Ascending aorta (tissue), 2 donors: ENCODE results near the gene C11orf42. TPM values are rescaled to one million over a fixed set of nuclear protein-coding genes. Genes with fewer than 3 reads are reported as not detected.

Experiments
- DNase-seq, 2 donors: peaks; one replicate each; pipeline ENCODE4 v3.0.0-alpha.2; 2019; ENCODE audit warnings: low spot score in 2 of 2
- H3K27ac ChIP-seq, 2 donors: fragments of 200-600 bp; sonication (generic); one replicate each; pipeline ENCODE4 v1.5.1; 2016 to 2017; ENCODE audit warnings: mild to moderate bottlenecking in 1 of 2
- H3K27me3 ChIP-seq: fragments of 200-600 bp; sonication (generic); one replicate; pipeline ENCODE4 v1.5.1; 2017
- H3K36me3 ChIP-seq, 2 donors: fragments of 200-600 bp; sonication (generic); one replicate each; pipeline ENCODE4 v1.5.1; 2016
- H3K4me1 ChIP-seq, 2 donors: fragments of 200-600 bp; sonication (generic); one replicate each; pipeline ENCODE4 v1.5.1; 2016 to 2017; ENCODE audit warnings: mild to moderate bottlenecking in 1 of 2
- H3K4me3 ChIP-seq, 2 donors: fragments of 200-600 bp; sonication (generic); one replicate each; pipeline ENCODE4 v1.5.1; 2016 to 2017; ENCODE audit warnings: mild to moderate bottlenecking in 1 of 2
- H3K9me3 ChIP-seq, 2 donors: fragments of 200-600 bp; sonication (generic); one replicate each; pipeline ENCODE4 v1.5.1; 2016
- intact Hi-C: fragments of 100-400 bp; cut with DNase I; formaldehyde crosslinking; loops from one replicate; pipeline ENCODE4 v1.15.1; 2023
- total RNA-seq: library from RNA; depleted of rRNA; stranded (reverse); fragments of >200 nt; gene quantifications from one replicate; pipeline ENCODE4 v1.1.0, GENCODE V29; 2016
- TF ChIP-seq, protein P1 (sequence below), 3 experiments: fragments of 200-600 bp in 2 of 3; fragments of 450-650 bp in 1 of 3; sonication (generic) in 2 of 3; IDR thresholded peaks; one replicate each; pipeline ENCODE4 v1.5.1; 2016 to 2019; ENCODE audit warnings: antibody characterized with exemption in 3 of 3, mild to moderate bottlenecking in 1 of 3, moderate library complexity in 1 of 3

C11orf42 gene
- total RNA-seq, 1 donor from 2014 or later, result not detected

DNA sequence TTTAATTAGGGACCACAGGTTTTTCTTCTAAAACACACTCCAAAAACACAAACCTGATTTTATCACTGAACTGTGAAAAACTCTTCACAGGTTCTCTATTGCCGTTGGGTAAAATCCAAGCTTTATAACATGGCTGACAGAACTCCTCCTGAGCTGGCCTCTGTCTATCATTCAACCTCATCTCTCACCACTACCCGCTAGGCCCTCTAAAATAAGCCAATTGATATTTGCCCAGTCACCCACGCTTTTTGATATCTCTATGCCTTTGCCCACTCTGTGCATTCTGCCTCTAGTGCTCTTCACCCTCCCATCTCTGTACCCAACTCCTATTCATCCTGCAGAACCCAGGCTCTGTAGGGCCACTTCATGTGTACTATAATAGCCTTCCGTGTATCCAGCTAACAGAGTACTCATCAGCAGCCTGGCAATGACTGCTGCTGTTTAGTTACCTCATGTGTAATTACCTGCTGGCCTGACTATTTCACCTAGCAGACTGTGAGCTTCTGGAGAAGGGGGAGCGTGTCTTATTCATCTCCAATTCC is 32.5 kb downstream of the C11orf42 start:
- Histone ChIP-seq H3K9me3 (no peaks in the 10 kb centered on the region), H3K4me3 (no peak overlapping the region), H3K4me1 (peaks cover 0 to 12% of the 10 kb centered on the region in 2 donors), H3K36me3 (no peaks in the 10 kb centered on the region), H3K27ac (no peak overlapping the region), H3K27me3 (no peaks in the 10 kb centered on the region)
- intact Hi-C loops, result loop anchor here (5.0 to 10.0 kb wide), 4 partner anchors 374 to 1631 kb away; partner anchors contain the start of genes PPFIBP2, TAF10, TRIM22 and TRIM5
- TF ChIP-seq, protein P1, sequence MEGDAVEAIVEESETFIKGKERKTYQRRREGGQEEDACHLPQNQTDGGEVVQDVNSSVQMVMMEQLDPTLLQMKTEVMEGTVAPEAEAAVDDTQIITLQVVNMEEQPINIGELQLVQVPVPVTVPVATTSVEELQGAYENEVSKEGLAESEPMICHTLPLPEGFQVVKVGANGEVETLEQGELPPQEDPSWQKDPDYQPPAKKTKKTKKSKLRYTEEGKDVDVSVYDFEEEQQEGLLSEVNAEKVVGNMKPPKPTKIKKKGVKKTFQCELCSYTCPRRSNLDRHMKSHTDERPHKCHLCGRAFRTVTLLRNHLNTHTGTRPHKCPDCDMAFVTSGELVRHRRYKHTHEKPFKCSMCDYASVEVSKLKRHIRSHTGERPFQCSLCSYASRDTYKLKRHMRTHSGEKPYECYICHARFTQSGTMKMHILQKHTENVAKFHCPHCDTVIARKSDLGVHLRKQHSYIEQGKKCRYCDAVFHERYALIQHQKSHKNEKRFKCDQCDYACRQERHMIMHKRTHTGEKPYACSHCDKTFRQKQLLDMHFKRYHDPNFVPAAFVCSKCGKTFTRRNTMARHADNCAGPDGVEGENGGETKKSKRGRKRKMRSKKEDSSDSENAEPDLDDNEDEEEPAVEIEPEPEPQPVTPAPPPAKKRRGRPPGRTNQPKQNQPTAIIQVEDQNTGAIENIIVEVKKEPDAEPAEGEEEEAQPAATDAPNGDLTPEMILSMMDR (IDR thresholded peaks at IDR 0.05), result no peak
- no peak for DNase-seq

DNA sequence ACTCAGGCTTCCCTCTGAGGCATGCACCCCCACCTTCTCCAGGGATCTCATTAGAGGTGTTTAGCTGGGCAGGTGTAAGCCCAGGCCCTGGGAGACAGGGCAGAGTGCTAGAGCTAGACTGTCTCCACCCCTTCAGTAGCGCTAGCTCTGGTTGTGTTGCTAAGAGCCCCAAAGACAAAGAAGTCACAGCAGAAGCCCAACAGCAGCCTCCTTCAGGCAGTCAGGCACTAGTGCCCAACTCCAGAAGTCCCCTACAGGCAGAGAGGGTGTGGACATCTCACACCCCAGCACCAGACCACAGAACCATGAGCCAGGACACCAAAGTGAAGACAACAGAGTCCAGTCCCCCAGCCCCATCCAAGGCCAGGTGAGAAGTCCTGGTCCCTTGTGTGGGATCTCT is 33.5 kb downstream of the C11orf42 start, which contains the start of gene CNGA4:
TSS of gene CNGA4 (plus strand) at position 188 of the 400 bp plus-strand sequence. CDS start at position 306, 118 bp downstream.
- Histone ChIP-seq H3K4me3 (no peak within 1 kb of the TSS), H3K27me3 (no peaks in the 10 kb centered on the region), H3K27ac (no peak within 1 kb of the TSS), H3K4me1 (peaks cover 0 to 2% of the 10 kb centered on the region in 2 donors), H3K9me3 (no peaks in the 10 kb centered on the region), H3K36me3 (no peaks in the 10 kb centered on the region)
- intact Hi-C loops, result loop anchor here (5.0 to 10.0 kb wide), 4 partner anchors 373 to 1632 kb away; partner anchors contain the start of genes PPFIBP2, TAF10, TRIM22 and TRIM5
- TF ChIP-seq, protein P1 (IDR thresholded peaks at IDR 0.05), result no peak
- DNase-seq, result no peak

DNA sequence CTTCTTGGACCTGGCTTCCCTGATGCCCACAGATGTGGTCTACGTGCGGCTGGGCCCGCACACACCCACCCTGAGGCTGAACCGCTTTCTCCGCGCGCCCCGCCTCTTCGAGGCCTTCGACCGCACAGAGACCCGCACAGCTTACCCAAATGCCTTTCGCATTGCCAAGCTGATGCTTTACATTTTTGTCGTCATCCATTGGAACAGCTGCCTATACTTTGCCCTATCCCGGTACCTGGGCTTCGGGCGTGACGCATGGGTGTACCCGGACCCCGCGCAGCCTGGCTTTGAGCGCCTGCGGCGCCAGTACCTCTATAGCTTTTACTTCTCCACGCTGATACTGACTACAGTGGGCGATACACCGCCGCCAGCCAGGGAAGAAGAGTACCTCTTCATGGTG is 34.8 kb downstream of the C11orf42 start:
- intact Hi-C loops, result no loop called here
- no peaks in the 10 kb centered on the region for H3K9me3 ChIP-seq
- no peaks in the 10 kb centered on the region for H3K27me3 ChIP-seq
- H3K27ac ChIP-seq, result no peak overlapping the region
- no peak overlapping the region for H3K4me3 ChIP-seq
- no peaks in the 10 kb centered on the region for H3K4me1 ChIP-seq
- DNase-seq, result no peak
- H3K36me3 ChIP-seq, result no peaks in the 10 kb centered on the region
- TF ChIP-seq, protein P1 (IDR thresholded peaks at IDR 0.05), result no peak

DNA sequence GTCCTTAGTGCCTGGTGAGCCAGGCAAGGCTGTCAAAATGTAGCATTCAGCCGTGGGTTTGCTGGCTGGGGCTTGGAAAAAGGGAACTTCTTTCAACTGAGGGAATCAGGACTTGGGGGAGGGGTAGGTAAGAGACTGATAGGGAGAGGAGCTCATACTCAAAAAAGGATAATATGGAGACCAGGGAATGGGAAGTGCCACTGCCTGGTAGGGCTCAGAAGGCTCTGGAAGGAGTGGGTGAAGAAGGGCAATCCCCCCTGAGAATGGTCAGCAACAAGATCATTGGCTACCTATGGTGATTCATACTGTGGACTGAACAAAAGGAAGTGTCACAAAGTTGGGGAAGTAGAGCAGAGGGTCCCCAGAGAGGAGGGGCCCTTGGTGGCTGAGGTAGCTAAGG is 35.4 kb downstream of the C11orf42 start:
- TF ChIP-seq, protein P1 (IDR thresholded peaks at IDR 0.05), result no peak
- Histone ChIP-seq H3K36me3 (no peaks in the 10 kb centered on the region), H3K4me1 (no peaks in the 10 kb centered on the region), H3K4me3 (no peak overlapping the region), H3K9me3 (no peaks in the 10 kb centered on the region), H3K27me3 (no peaks in the 10 kb centered on the region), H3K27ac (no peak overlapping the region)
- intact Hi-C loops, result no loop called here
- DNase-seq, result no peak

DNA sequence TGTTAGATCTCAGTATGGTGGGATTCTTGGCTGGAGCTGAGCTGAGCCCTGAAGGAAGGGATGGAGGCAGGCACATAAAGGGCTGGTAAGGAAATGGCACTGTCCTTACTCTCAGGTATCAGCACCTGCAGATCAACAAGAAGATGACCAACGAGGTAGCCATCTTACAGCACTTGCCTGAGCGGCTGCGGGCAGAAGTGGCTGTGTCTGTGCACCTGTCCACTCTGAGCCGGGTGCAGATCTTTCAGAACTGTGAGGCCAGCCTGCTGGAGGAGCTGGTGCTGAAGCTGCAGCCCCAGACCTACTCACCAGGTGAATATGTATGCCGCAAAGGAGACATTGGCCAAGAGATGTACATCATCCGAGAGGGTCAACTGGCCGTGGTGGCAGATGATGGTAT is 36.0 kb downstream of the C11orf42 start:
- TF ChIP-seq, protein P1 (IDR thresholded peaks at IDR 0.05), result no peak
- Histone ChIP-seq H3K4me1 (no peaks in the 10 kb centered on the region), H3K27ac (no peak overlapping the region), H3K36me3 (no peaks in the 10 kb centered on the region), H3K27me3 (no peaks in the 10 kb centered on the region), H3K9me3 (no peaks in the 10 kb centered on the region), H3K4me3 (no peak overlapping the region)
- DNase-seq, result no peak
- intact Hi-C loops, result no loop called here
